GM19467 (cell line): ENCODE data around the gene HOATZ.

Source experiments
- ATAC-seq: cut with Tn5 transposase; IDR thresholded peaks from one replicate; pipeline ENCODE4 v1.9.1; 2021; ENCODE audit warnings: mild to moderate bottlenecking, moderate library complexity; ENCODE audit not compliant: unreplicated experiment

The HOATZ gene

GRCh38 chr11:111574373-111575225 lies 60.0 kb downstream of the HOATZ start:
- no peak for ATAC-seq

GRCh38 chr11:111575740-111576139 lies 61.2 kb downstream of the HOATZ start:
- no peak for ATAC-seq

GRCh38 chr11:111577821-111578220 lies 63.2 kb downstream of the HOATZ start:
- no peak for ATAC-seq

GRCh38 chr11:111581341-111581740 lies 66.8 kb downstream of the HOATZ start:
- ATAC-seq: no peak

GRCh38 chr11:111582163-111582562 lies 67.6 kb downstream of the HOATZ start:
- ATAC-seq: no peak

- ATAC-seq: no peak
Measured at GRCh38 chr11:111582881-111583280, 68.3 kb downstream of the HOATZ start.

- no peak for ATAC-seq
Measured at GRCh38 chr11:111585371-111585770, 70.8 kb downstream of the HOATZ start.

- ATAC-seq: no peak
Measured at GRCh38 chr11:111586388-111586831, 71.8 kb downstream of the HOATZ start.
